Retina (tissue), 1 donor: ENCODE results near the gene SH3BP2.

ENCODE experiments used
- DNase-seq: peaks from one replicate; pipeline ENCODE4 v3.0.0-alpha.2; 2016

Gene SH3BP2

DNA sequence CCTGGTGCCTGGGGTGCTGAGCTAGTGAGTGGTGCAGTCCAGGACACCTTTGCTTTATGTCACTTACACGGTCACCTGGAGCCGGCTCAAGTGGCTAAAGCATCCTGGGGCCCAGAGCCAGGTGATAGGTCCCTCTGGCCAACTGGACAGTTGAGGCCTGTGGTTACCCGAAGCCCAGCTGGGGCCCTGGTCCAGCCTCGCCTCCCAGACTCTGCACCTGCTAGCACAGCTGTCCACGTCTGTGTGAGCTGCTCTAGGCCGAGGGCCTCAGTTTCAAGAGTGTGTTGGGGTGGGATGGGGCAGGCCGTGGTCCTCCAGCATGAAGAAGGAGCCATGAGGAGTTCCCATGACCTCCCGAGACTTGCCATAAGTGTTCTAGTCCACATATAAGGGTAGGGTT, 43.1 kb downstream of the SH3BP2 start:
- no peak for DNase-seq

DNA sequence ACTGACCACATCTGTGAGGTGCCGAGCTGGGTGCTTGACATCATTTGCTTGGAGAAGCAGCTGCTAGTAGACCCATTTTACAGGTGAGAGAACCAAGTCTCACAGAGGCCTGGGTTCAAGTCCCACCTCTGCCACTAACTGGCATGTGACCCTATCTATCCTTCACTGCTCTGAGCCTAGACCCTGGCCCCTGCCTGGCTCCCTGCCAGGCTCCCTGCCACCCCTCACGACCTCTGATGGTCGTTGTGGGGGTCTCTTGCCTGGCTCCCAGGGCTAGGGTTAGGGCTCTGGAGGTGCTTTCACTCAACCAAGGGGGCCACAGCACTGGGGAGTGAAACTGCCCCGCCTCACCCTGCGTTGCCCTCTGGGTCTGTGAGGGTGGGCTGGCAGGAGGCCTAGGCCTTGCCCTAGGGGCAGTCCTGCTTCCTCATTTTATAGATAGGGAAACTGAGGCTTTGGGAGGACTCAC, 43.5 kb downstream of the SH3BP2 start:
- no peak for DNase-seq

DNA sequence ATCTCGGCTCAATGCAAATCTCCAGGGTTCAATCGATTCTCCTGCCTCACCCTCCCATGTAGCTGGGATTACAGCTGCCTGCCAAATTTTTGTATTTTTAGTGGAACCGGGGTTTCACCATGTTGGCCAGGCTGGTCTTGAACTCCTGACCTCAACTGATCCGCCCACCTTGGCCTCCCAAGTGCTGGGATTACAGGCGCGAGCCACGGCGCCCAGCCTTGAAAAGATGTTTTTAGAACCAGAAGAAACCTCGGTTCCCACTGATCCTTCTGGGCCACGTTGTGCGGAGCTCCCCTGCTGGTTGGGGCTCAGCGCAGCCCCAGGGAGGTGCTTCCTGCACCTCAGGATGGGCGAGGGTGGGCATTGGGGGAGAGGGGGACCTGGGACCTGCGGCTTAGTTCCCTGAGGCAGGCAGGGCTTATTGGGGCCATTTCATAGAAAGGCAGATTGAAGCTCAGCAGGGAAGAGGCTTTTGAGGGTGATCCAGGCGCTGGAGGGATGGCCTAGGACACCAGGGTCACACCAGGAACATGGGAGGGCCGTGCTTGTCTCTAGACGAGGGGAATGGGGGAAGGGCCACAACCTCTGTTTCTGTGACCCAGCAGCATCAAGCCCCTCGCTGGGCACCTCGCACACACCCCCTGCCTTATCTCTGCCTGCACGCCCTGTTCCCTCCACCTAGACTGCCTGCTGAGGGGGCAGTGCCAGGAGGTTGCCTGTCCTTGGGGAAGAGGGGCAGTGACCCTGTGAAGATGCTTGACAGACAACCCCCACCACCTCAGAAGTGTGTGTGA, 44.4 kb downstream of the SH3BP2 start:
- DNase-seq = no peak

DNA sequence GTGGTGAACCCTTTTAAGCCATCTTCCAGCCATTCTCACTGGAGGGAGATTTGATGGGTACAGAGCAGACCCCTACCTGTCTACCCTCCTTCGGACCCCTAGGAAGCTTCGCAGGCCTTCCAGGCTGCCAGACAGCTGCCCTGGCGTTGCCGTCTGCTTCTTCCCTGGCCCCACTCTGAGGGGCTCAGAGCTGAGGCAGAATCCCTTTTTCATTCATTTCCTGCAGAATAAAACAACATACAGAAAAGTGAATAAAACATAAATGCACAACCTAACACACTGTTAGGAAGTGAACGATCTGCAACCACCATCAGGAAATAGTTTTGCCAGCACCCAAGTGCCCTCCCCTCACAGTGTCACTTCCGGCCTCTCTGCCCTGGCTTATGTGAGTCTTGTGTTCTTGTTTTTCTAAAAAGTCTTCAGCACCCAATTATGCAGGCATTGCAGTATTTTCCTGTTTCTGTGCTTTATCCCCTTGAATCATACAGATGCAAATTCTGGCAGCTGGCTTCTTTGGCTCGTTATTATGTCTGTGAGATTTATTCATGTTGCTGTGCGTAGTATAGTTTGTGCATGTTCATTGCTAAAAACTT, 45.1 kb downstream of the SH3BP2 start:
- DNase-seq = no peak

DNA sequence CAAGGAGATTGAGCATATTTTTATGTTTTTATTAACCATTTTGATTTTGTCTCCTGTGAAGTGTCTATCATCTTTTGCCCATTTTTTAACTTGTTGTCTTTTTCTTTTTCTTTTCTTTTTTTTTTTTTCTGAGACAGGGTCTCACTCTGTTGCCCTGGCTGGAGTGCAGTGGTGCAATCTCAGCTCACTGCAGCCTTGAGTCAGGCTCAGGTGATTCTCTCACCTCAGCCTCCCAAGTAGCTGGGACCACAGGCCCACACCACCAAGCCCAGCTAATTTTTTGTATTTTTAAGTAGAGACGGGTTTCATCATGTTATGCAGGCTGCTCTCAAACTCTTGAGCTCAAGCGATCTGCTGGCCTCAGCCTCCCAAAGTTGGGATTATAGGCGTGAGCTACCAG, 46.2 kb downstream of the SH3BP2 start:
- no peak for DNase-seq

DNA sequence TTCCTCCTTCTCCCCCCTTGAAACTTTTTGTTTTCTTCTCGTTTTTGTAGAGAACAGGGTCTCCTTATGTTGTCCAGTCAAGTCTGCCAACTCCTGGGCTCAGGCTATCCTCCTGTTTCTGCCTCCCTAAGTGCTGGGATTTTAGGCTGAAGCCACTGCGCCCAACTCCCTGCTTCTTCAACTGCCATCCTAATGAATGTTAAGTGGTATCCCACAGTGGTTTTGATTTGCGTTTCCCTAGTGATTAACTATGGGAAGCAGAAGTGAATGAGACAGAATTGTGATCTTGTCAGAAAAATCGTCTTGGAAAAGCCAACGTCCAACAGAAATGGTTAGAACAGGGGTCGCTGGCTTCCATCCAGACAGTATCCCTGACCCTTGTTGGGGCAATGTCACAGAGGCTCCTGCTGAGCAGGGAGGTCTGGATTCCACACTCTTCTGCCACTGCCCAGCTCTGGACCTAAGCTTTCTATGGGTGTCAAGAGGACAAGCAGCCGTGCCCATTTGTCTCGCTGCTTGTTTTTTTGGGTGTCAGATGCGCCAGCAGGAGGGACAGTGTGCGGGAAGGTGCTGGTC, 49.9 kb downstream of the SH3BP2 start:
- peak; percentile 34 for DNase-seq

DNA sequence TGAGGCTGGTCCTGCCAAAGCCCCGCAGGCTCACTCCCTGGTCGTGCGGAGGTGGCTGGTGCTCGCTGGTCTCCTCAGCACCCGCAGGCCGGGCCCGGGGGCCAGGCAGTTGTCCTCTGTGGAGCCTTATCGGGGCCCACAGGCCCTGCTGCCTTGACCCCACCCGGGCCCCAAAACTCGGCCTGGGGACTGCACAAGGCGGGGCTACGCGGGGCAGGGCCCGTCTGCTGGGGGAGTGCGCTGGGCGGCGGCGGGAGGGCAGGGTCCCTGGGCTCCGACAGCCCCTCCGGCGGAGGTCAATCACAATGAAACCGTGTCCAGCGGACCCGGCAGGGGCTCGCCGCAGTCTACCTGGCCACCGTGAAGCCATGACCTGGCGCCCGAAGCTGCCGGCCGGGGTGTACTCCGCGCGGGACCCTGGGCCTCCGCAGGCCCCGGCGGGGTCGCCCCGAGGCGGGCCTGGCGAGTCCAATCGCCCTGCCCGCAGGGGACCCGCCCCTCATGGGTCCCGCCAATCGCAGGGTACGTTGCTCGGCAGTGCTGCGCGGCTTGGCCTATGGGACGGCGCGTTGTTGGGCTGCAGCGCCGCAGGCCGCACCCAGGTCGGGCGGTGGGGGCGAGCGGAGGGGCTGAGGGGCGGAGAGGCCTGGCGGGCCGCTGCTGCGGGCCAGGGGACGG, 50.5 kb downstream of the SH3BP2 start, which contains the start of gene ADD1:
TSS of gene ADD1 (plus strand) at position 582 of the 678 bp plus-strand sequence. CDS start 32,072 bp downstream, outside the sequence.
- peak; percentile 100 for DNase-seq

DNA sequence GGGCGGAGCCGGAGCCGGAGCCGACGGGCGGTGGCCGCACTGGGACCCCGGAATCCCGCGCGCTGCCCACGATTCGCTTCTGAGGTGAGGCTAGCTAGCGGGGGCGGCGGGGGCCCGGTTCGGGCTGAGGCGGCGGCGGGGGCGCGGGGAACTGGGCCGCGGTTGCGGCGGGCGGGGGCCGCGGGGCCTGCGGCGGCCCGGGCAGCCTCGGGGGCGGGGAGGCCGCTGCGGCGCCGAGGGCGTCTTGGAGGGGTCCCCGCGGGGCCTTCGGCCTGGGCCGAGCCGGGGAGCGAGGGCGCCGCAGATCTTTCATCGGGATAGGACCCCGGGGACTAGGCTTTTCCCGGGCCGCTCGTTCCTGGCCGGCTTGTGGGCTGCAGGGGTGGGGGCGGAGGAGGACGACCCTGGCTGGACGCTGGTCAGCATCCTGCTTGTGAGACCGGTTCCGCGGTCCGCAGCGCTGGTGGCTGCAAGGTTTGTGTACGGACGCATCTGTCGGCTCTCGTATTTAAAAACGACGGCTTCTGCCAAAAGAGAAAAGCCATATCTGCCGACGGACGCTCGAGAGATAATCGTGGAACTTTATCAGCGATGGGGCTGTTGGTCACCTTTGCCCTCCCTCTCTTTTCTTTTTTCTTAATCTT, 51.2 kb downstream of the SH3BP2 start:
- peak; percentile 72 for DNase-seq

DNA sequence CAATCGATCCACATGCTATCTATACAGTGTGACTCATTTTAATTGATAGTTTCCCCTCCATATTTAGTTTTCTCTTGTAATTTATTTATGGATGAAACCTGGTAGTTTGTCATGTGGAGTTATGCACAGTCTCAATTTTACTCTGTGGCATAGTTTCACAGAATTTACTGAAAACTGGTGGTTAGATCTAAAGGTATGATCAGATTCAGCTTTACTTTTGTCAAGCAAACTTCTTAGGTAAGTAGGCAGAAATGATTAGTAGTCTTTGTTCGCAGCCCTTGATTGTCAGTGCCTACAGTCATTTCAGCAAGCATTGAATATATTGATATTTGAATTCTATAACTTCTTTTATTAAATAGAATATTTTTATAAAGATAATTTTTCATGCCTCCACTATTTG, 53.3 kb downstream of the SH3BP2 start:
- DNase-seq = no peak

DNA sequence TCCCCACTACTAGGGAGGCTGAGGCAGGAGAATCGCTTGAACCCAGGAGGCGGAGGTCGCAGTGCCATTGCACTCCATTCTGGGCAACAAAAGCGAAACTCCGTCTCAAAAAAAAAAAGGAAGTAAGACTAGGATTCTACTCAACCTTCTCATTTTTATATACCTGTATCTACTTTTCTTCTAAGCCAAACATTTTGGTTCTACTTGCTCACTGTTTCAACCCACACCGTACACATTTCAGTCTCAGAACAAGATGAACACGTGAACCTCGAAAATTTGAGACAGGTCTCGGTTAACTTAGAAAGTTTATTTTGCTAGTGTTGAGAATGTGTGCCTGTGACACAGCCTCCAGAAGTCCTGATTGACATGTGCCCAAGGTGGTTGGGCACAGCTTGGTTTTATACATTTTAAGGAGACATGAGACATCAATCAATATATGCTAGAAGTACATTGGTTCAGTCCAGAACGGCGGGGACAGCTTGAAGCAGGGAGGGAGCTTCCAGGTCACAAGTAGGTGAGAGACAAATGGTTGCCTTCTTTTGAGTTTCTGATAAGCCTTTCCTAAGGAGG, 54.5 kb downstream of the SH3BP2 start:
- no peak for DNase-seq

DNA sequence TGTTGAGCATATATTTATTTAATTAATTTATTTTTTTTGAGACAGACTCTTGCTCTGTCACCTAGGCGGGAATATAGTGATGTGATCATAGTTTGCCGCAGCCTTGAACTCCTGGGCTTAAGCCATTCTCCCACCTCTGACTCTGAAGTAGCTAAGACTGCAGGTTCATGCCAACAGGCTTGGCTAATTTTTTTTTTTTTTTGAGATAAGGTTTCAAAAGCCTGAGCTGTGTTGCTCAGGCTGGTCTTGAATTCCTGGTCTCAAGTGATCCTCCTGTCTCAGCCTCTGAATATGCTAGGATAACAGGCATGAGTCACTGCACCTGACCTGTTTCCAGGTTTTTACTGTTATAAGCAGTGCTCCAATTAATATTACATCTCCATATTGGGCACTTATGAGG, 55.6 kb downstream of the SH3BP2 start:
- DNase-seq = no peak

DNA sequence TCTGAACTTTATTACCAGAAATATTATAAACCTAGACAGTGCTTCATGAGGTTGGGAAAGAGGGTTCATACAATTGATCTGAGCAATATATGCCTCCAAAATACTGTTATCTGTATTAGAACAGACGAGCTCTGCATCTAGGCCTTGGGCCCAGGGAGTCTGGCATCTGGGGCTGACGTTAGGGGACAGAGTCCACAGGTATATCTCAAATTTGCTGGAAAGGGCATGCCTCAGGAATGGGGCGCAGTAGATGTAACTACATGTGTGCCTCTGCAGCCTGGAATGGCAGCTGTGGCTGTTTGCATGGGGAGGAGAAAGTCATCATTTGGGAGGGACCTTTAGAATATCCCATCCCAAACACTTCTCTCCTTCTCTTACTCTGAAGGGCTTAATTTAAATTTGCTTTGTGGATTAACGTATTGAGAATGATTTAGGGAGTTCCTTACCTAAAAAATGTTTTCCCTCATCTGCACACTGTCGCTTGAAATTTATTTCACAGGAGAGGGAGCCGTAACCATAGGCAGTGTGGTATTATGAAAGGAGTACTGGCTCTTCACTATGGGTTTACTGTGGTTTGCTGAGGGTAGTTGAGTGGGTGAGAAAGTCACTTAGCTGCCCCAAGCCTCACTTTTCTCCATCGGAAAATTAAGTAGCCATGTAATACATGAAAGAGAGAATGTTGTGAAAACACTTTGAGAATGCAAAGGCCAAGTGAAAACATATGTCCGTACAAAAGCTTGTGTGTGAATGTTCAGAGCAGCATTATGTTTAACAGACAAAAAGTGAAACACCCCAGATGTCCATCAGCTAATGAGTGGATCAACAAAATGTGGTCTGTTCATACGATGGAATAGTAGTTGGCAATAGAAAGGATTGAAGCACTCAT, 56.6 kb downstream of the SH3BP2 start:
- DNase-seq = no peak

DNA sequence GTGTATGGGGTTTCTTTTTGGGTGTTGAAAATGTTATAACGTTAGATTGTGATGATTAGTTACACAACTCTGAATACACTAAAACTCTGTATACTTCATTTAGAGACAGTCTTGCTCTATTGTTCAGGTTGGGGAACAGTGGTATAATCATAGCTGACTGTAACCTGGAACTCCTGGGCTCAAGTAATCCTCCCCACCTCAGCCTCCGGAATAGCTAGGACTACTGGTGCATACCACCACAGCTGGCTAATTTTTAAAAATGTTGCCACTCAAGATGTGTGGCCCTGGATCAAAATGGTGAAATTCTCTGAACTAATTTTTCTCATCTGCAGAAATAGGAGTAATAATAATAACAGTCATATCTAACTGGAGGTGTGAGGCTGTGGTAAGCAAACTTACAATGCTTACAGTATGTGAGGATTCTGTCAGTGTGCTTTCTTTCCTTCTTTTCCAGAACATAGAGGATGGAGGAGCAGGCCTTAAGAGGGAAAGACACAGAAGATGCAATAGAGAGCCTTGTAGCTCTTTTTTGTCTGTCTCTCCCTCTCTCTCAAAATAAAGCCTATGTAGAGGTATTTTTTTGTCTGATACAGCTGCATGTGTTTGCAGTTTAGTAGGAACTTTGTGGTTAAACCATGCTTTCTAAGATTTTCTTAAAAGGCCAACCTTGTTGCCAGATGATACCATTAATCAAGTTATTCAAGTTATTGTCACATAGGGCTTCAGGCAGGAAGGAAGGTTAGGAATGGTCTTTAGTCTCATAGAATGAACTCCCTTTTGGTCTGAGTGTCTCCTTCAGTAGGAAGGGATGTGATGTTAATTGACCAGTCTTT, 58.3 kb downstream of the SH3BP2 start:
- DNase-seq = no peak

DNA sequence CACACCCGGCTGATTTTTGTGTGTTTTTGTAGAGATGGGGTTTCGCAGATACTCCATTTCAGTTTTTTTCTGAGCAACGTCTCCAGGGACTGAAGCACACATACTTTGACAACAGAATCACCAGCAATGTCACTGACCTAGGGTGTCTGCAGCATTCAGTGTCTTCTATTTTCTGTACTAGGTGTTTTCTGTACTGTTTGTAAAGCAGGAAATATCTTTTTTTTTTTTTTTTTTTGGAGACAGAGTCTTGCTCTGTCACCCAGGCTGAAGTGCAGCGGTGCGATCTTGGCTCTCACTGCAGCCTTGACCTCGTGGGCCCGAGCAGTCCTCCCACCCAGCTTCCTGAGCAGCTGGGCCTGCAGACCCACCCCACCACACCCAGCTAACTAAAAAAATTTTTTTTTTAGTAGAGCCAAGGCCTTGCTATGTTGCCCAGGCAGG, 59.6 kb downstream of the SH3BP2 start:
- DNase-seq = no peak

DNA sequence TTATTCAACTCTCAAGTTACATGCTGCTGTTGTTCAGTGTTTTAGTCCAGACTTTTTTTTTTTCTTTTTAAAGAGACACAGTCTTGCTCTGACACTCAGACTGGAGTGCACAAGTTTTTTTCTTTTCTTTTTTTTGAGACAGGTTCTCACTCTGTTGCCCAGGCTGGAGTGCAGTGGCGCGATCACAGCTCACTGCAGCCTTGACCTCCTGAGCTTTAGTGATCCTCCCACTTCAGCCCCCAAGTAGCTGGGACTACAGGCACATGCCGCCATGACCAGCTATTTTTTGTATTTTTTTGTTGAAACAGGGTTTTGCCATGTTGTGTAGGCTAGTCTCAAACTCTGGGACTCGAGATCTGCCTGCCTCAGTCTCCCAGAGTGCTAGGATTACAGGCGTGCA, 62.7 kb downstream of the SH3BP2 start:
- DNase-seq = no peak

DNA sequence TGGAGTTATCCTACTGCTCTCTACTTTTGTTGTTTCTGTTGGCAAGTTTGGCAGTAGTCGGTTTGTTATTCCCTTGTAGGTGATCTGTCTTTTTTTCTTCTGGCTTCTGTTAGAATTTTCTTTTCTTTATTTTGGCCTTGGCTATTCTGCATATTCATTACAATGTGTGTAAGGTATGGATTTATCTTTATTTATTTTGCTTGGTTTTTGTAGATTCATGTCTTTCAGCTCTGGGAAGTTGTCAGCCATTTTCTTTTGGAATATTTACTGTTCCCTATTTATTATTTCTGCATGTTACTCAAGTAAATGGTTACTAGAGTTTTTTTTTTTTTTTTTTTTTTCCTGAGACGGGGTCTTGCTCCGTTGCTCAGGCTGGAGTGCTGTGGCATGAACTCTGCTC, 63.4 kb downstream of the SH3BP2 start:
- no peak for DNase-seq

DNA sequence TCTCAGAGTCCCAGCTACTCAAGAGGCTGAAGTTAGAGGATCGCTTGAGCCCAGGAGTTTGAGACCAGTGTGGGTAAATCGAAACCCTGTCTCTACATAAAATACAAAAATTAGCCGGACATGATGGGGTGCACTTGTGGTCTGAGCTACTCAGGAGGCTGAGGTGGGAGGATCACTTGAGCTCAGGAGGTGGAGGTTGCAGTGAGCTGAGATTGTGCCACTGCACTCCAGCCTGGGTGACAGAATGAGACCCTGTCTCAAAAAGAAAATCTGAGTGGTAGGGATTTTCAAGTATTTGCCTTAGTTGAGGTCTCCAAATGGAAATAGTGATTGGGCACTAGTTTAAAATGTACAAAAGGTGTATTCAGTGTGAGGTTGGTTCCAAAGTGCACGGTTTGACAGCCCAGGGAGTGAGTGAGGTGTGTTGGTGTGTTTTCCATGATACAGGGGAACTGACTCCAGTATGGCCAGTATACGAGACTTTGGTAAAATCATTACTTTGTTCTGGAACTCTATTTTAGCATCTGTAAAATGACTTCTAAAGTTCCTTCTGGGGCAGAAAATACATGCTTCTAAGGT, 64.6 kb downstream of the SH3BP2 start:
- no peak for DNase-seq

DNA sequence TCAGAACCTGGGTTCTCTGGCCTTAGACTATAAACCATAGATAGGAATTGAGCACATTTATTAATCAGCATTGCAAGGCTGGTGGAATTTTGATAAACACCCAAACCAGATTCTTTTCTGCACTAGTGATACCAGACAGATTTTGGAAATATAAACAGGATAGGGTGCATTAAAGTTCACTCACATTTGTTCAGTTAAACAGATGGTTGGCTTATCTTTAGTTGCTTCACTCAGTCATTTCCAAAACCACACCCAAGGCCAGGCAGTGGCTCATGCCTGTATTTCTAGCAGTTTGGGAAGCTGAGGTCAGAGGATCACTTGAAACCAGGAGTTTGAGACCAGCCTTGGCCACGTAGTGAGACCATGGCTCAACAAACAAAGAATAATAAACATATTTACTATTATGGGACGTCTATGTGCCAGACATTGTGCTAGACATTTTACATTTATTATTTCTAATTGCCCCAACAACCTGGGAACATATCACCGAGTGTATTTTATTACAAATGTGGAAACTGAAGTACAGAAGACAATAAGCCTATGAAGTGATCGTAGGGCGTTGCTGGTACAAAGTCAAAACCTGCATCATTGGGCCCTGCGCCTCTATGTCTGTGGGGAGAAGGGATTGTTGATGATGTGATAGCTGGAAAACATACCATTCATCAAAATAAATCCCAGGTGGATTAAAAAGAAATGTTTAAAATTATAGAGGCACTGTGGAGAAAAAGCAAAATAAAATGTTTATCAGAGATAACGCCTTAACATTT, 65.7 kb downstream of the SH3BP2 start:
- DNase-seq = no peak

DNA sequence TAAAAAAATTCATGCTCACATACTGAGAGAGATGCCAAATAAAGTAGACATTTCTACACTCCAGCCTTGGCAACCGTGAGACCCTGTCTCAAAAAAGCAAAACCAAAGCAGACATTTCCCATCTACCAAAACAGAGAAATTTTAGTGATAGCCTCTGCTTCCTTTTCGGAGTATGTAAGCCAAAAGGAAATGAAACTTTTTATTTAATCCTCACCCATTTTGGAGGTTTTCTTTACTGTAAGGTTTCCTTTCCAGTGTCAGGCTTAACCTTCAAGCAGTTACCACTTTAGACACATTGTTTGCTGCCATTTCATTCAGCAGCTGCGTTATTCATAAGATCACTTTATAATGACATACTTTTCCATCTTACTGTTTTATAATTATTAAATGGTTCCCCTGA, 66.6 kb downstream of the SH3BP2 start:
- DNase-seq = no peak
